ENCODE measurements around the gene TDRD5.
A peak's percentile ranks its signal among the peaks of the same experiment; 100 is the strongest.
"Not testable (repeated sequence)": the region's sequence is repeated elsewhere in the genome, so short reads cannot be mapped to it uniquely, and the experiment has no call there.

TDRD5 gene

GRCh38 chr1:179599623-179600249 is 8.1 kb downstream of the TDRD5 start:
- DNase-seq, result no peak

- DNase-seq, result no peak
These were observed 9.5 kb downstream of the TDRD5 start for GRCh38 chr1:179601093-179601492.

DNA sequence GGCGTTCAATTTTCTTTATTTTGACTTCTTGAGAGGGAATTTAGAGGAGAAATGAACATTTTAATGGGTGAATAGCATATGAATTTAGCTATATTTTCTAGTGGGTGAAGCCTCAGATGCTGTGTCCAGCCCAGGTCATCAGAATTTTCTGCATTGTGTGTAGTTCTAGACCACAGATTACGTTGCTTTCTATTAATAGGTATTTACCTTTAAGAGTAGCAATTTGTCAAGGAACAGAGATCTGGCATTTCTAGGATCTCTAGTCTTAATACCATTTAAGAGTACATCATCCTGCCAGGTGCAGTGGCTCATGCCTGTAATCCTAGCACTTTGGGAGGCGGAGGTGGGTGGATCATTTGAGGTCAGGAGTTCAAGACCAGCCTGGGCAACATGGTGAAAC is 20.7 kb downstream of the TDRD5 start:
- no peak for DNase-seq

DNA sequence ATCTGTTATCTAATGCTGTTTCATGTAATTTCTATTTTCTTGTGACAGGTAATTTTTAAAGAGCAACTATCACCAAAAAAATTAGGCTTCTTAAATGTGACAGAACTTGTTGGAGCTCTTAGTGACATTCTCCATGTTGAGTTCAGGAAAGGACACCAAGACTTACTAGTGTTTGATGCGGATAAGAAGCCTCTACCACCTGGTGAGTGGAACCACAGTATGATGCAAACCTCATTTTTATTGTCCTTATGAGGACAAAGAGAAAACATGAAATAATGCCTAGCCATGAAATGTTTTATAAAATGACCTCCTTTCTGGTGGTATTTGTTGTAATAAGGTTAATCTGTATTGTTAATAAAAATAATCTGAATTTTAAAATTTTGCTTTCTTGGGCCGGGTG is 39.1 kb downstream of the TDRD5 start:
- DNase-seq, result no peak

DNA sequence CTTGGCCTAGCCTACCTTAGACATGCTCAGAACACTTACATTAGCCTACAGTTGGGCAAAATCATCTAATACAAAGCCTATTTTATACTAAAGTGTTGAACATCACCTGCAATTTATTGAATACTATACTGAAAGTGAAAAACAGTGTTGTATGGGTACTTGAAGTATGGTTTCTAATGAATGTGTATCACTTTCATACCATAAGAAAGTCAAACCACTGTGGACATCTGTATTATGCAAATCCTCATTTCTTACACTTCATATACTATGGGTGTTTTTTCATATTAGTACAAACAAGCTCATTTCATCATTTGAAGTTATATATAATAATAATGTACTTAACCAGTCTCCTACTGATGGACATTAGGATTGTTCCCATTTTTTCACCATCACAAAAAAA is 41.2 kb downstream of the TDRD5 start:
- DNase-seq, result no peak

DNA sequence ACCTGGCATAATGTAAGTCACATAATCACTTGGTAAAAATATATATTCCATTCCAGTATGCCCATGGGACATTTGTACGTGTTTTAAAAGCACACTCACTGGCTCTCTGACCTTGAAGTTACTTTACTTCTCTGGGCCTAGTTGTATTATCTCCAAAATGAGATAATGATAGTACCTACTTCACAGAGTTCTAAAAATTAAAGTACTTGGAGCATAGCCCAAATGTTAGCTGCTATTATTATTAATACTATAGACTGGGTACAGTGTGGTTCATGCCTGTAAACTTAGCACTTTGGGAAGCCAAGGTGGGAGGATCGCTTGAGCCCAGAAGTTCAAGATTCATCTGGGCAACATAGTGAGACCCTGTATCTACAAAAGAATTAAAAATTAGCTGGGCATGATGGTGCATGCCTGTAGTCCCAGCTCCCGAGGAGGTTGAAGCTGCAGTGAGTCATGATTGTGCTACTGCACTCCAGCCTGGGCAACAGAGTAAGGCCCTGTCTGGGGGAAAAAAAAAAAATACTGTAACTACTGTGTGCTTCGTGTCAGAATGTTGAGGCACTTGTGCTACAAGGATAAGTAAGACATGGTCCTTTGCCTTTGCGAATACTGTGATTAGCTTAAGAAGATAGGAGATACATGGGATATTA is 45.7 kb downstream of the TDRD5 start:
- no peak for DNase-seq

- no peak for DNase-seq
These were observed 69.4 kb downstream of the TDRD5 start for GRCh38 chr1:179661018-179661417.

DNA sequence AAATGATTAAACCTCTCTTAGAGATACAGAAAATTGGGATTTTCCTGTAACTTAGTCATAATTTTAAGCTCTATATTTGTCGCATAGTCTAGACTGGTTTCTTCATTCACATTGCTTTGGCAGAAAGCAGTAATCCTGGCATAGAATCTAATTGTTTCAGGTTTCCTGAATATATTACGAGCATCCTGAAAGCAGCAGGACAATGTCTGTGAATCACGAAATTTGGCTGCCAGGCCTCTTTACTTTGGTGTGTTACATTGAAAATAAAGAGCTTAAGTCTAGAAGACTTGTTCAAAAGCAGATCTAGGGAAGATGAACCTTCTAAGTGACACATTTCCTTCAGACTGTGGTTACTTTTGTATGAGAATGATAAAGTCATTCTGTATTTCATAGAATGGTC is 72.2 kb downstream of the TDRD5 start:
- no peak for DNase-seq

GRCh38 chr1:179677882-179678281 is 86.2 kb downstream of the TDRD5 start:
- DNase-seq, result no peak

- not testable (repeated sequence) for DNase-seq
These were observed 102.9 kb downstream of the TDRD5 start for GRCh38 chr1:179694530-179694929.

- no peak for DNase-seq
These were observed 111.4 kb downstream of the TDRD5 start for GRCh38 chr1:179702946-179703539.

GRCh38 chr1:179706339-179706941 is 114.8 kb downstream of the TDRD5 start:
- peak; percentile 46 to 59 for DNase-seq

- no peak for DNase-seq
These were observed 115.8 kb downstream of the TDRD5 start for GRCh38 chr1:179707406-179707805.

DNA sequence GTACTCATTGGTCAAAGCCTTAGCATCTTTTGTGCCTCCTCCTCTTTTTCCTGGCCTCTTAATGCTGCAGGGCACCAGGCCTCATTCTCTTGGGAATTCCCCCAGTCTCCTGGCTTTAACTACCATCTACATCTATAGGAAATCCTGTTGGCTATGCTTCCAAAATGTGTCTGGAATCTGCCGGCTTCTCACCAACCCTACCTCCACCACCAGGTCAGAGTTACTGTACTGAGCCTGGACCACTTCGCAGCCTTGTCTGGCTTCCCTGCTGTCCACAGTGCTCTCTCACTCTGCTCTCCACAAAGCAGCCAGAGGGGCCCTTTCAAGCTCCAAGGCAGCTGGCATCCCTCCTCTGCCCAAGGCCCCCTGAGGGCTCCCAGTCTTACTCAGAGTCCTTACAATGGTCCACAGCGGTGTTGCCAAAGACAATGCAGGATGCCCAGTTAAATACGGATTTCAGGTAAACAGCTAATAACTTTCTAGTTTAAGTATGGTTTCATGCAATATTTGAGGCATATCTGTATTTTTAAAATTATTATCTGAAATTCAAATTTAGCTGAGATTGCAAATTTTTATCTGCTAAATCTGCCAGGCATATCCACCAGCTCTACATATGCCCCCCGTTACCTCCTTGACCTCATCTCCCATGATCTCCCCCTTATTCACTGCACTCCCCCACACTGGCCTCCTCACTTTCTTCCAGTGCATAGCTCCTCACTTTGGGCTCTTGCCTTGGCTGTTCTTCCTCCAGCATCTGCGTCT is 117.0 kb downstream of the TDRD5 start:
- DNase-seq, result no peak

DNA sequence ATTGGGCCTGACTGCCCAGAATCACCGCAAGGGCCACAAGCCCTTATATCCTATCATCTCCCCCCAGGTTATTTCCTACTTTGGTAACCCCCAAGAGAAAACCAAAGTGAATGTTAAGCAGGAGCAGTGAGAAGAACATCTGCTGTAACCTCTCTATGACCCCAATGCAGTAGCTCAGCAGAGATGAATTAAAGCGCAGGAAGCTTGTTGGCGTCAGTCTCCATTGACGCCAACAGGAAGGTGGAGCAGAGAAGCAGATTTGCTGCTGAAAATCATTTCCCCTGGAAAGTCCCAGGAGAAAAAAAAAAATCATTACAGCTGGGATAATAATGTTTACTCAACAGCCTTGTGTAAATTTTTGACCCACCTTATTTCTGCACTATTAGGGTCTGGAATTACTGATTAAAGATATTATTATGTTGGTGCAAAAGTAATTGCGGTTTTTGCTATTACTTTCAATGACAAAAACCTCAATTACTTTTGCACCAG is 118.3 kb downstream of the TDRD5 start:
- no peak for DNase-seq

DNA sequence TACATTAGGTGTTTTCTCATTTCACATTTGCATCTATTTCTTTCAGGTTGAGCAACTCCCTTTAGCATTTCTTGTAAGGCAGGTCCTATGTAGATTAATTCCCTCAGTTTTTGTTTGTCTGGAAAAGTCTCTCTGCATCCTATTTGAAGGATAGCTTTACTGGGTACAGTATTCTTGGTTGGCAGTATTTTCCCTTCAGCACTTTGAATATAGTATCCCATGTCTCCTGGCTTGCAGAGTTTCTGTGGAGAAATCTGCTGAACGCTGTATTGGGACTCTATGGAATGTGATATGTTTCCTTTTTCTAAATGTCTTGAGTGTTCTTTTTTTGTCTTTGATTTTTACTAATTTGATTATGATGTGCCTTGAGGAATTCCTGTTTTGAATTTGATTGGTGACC is 122.5 kb downstream of the TDRD5 start:
- no peak for DNase-seq

GRCh38 chr1:179714623-179715022 is 123.0 kb downstream of the TDRD5 start:
- DNase-seq, result no peak

DNA sequence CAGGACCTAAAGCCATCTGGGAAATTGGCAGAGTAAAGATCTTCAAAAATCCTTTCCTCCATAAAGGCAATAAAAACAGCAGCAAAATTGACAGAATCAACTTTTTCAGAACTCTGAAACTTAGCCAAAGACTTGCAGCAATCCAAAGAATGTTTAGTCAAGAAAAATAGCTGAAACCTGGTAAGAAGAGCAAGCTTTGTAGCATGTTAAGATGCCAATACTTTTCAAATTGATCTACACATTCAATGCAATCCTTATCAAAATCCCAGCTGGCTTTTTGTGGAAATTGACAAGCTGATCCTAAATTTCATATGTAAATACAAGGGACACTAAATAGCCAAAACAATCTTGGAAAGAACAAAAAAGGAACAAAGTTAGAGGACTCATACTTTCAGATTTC is 127.6 kb downstream of the TDRD5 start:
- no peak for DNase-seq

DNA sequence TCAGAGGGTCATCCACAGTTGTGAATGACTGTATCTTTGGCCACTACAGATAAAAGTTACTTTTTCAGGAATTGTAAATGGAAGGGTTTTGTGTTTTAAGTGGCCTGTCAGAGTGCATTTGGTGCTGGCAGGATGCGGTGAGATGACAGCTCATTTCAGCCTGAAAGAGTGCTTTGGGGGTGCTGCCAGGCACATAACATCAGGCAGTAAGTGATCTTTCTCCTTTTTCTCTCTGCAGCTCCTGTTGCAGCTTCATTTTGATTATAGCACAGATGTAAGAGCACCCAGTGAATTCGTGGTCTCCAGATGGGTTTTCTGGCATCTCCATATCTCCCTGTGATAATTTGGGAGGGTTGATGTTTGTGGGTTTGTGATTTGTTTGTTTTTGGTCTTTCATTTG is 136.6 kb downstream of the TDRD5 start:
- no peak for DNase-seq

DNA sequence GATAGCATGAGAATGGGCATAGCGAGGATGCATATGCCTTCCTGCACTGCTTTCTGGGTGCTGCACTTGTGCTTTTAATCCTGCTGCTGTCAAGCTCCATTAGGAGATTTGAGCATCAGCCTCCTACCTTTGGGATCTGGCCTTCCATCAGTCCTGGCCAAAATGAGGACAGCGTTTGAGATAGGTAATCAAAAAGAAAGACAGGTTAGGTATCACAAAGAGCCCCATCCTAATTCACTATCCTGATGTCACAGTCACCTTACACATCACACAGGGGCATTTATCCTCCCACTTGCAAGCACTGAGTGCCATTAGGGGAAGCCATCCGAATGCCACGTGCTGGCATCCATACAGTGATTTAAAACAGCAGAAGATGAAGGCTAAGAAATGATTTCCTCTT is 138.2 kb downstream of the TDRD5 start:
- no peak for DNase-seq

- DNase-seq, result no peak
These were observed 140.0 kb downstream of the TDRD5 start for GRCh38 chr1:179731643-179732042.

All from activated T-cell treated with anti-CD3 and anti-CD28 coated beads, Interleukin-2, amount 50 U/mL, for 48 hours (primary cell).